OCI-LY3 (cell line): ENCODE data around the gene SPG7.

Experiments
- CTCF ChIP-seq: fragments of 200-600, 300-600 bp; sonication (generic); IDR thresholded peaks from 2 replicates; pipeline ENCODE4 v1.5.1; 2014; ENCODE audit warnings: antibody characterized with exemption, low read length, low read depth
- EZH2phosphoT487 ChIP-seq: fragments of 200-600 bp; shearing (Covaris generic); IDR thresholded peaks from 2 replicates; pipeline ENCODE4 v1.6.1; 2018; ENCODE audit warnings: antibody characterized with exemption, mixed run types, low read depth

GRCh38 chr16:89574681-89575246, 66.6 kb downstream of the SPG7 start:
- peak; percentile 72 for TF ChIP-seq CTCF
- no peak for TF ChIP-seq EZH2phosphoT487
